Loucy (cell line): ENCODE results near the gene ARHGEF10L.

ENCODE experiments used
- CTCF ChIP-seq: fragments of 200-600 bp; sonication (generic); conservative IDR thresholded peaks from 2 replicates; pipeline ENCODE4 v1.5.1; 2014; ENCODE audit warnings: mild to moderate bottlenecking, antibody characterized with exemption, low read length
- EZH2phosphoT487 ChIP-seq: fragments of 200-600 bp; IDR thresholded peaks from 2 replicates; pipeline ENCODE4 v1.6.1; 2018; ENCODE audit warnings: antibody characterized with exemption, mild to moderate bottlenecking, moderate library complexity, borderline replicate concordance

- no peak for TF ChIP-seq EZH2phosphoT487
- peak; percentile 86 for TF ChIP-seq CTCF
These were observed 114.3 kb downstream of the ARHGEF10L start for GRCh38 chr1:17653728-17654351.
